GM18502 (cell line): ENCODE measurements around the gene CHAC1.
"Not testable (repeated sequence)": the region's sequence is repeated elsewhere in the genome, so short reads cannot be mapped to it uniquely, and the experiment has no call there.

ENCODE experiments used
- ATAC-seq: cut with Tn5 transposase; IDR thresholded peaks from one replicate; pipeline ENCODE4 v1.9.1; 2021; ENCODE audit warnings: mild to moderate bottlenecking; ENCODE audit not compliant: unreplicated experiment, poor library complexity

The CHAC1 gene

GRCh38 chr15:40955930-40956540 lies 2.8 kb downstream of the CHAC1 start:
- no peak for ATAC-seq

- ATAC-seq: no peak
These were observed 3.3 kb downstream of the CHAC1 start for GRCh38 chr15:40956541-40956982.

GRCh38 chr15:40957041-40957555 lies 3.8 kb downstream of the CHAC1 start:
- no peak for ATAC-seq

DNA sequence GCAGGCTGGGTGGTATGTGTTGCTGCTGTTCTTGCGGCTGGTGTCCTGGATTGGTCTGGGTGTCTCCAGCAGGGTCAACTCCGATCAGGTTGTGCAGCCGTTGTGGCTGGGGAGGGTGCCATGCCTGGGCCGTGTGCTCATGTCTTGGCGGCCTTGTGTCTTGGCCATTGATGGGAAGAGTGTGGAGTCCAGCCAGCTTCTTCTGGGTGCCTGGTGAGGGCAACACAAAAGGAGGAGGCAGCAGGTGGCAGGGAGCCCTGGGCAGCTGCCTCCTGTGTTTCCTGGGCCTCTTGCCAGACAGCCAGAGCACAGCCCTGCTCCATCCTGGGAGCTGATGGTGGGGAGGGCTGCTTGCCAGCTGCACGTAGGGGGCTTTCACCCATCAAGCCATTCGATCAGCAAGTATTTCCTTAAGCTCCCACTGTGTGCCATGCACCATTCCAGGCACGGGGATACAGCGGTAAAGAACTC lies 4.3 kb downstream of the CHAC1 start:
- ATAC-seq: no peak

GRCh38 chr15:40958146-40958545 lies 4.9 kb downstream of the CHAC1 start:
- ATAC-seq: no peak

DNA sequence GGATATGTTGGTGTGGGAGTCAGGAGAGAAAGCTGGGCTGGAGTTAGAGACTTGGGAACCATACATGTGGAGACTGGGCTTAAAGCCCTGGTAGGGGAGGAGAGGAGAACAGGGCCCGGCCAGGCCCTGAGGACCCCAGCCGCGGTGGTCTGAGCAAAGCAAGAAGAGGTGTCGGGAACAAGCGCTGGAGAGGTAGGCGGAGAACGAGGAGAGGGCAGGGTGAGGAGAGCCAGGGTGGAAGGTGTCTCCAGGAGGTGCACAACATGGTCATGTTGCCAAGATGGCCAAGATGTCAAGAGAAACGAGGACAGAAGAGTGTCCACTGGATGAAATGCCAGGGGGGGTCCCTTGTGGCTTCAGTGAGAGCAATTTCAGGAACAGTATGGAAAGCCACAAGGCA lies 5.5 kb downstream of the CHAC1 start:
- ATAC-seq: no peak

GRCh38 chr15:40959331-40960141 lies 6.3 kb downstream of the CHAC1 start:
- ATAC-seq: no peak

- no peak for ATAC-seq
These were observed 7.0 kb downstream of the CHAC1 start for GRCh38 chr15:40960151-40960885.

DNA sequence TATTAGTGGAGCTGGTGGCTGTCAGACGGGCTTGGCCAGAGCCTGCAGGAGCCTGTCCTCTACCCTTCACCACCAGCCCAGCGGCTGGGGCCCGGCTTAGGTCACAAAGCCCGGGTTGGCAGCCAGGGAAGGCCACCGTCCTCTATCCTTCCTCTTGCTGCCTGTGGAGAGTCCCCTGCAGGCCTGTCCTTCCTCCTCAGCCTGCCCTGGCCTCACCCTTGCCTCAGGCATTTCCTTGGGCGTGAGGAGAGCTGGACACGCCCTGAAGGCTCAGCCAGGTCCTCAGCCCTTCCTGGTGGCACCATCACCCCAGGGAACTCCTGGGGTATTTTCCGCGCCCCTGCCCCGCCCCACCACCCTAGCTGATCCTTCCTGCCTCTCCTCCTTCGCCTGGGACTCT lies 7.7 kb downstream of the CHAC1 start:
- no peak for ATAC-seq

DNA sequence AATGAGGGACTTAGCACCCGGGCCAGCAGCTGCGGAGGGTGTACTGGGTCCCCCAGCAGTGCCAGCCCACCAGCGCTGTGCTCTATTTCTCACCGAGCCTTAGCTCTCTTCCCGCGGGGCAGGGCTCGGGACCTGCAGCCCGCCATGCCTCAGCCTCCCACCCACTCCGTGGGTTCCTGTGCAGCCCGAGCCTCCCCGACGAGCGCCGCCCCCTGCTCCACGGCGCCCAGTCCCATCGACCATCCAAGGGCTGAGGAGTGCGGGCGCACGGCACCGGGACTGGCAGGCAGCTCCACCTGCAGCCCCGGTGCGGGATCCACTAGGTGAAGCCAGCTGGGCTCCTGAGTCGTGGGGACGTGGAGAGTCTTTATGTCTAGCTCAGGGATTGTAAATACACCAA lies 8.5 kb downstream of the CHAC1 start:
- ATAC-seq: not testable (repeated sequence)

GRCh38 chr15:40962317-40962716 lies 9.0 kb downstream of the CHAC1 start:
- not testable (repeated sequence) for ATAC-seq

- no peak for ATAC-seq
These were observed 9.9 kb downstream of the CHAC1 start for GRCh38 chr15:40963201-40963600.

DNA sequence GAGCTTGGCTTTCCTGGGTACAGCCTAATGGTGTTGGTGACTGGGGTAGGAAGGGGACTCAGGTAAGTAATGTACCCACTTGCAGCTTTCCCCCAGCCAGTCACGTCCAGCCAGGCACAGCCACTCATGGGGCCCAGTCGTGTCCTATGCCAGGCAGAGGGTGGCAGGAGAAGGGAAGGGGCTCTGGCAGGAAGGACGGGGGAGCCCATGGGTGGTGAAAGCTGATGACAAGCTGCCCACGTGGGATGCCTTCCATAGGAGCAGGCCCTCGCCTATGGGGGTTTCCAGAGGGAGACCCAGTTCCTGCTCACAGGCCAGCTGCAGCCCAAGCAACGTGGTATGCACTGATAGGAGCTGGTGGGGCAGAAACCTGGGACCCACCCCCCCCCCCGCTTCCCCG lies 10.7 kb downstream of the CHAC1 start:
- no peak for ATAC-seq

GRCh38 chr15:40964634-40965033 lies 11.4 kb downstream of the CHAC1 start:
- no peak for ATAC-seq

DNA sequence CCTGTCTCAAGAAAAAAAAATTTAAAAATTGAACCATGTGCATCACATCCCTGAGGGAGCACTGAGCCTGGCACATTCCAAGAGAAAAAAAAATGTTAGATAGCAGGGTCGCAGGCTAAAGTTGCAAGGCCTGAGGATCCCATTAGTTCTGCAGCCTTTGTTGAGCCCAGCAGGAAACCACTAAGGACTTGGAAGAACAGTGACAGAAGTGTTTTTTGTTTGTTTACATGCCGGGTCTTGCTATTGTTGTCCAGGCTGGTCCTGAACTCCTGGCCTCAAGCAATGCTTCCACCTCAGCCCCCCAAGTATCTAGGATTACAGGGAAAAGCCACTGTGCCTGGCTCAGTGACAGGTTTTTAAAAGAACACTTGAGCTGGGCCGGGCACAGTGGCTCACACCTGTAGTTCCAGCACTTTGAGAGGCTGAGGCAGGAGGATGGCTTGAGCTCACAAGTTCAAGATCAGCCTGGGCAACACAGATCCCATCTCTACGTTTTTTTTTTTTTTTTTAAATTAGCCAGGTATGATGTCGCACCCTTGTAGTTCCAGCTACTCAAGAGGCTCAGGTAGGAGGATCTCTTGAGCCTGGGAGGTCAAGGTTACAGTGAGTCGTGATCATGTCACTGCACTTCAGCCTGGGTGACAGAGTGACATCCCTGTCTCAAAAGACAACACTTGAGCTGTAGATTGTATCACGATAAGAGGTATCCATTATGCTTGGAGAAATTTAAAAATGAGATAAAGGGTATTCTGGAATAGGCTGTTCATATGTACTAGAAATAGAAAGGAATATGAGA lies 15.2 kb downstream of the CHAC1 start:
- no peak for ATAC-seq

- no peak for ATAC-seq
These were observed 16.1 kb downstream of the CHAC1 start for GRCh38 chr15:40969363-40969762.

GRCh38 chr15:40974879-40975278 lies 21.6 kb downstream of the CHAC1 start:
- ATAC-seq: no peak

GRCh38 chr15:40976819-40977218 lies 23.5 kb downstream of the CHAC1 start:
- no peak for ATAC-seq

DNA sequence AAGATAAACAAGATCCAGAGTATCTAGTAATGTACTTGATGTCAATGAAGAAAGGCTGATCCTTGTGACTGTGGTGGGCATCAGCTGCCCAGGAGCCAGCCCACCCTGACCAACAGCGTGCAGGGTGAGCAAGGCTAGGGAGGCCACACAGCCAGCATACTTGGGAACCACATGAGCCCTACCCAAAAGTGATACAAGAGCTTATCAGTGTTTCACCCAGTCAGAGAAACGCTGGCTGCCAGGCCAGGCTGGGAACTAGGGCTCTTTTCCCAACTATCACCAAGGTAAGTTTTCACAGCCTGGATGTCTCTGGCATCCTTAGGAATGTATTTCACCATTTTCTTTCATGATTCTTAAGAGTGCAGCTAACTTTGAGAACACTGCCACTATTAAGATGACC lies 24.9 kb downstream of the CHAC1 start:
- ATAC-seq: no peak

- ATAC-seq: no peak
These were observed 25.3 kb downstream of the CHAC1 start for GRCh38 chr15:40978562-40978961.
